Esophagus muscularis mucosa (tissue), 2 donors: Measurements from ENCODE around the gene TCF3.

Experiments
- POLR2A ChIP-seq: fragments of 450-650 bp; IDR thresholded peaks from one replicate; pipeline ENCODE4 v1.6.1; 2017; ENCODE audit warnings: antibody characterized with exemption, moderate library complexity, mild to moderate bottlenecking, low read depth
- POLR2AphosphoS5 ChIP-seq, 2 donors: sonication (generic); formaldehyde crosslinking; IDR thresholded peaks; one replicate each; pipeline ENCODE4 v1.6.1; 2017; ENCODE audit warnings: antibody characterized with exemption in 2 of 2

GRCh38 chr19:1632462-1633268 is 19.8 kb downstream of the TCF3 start:
- TF ChIP-seq POLR2AphosphoS5 (IDR thresholded peaks at IDR 0.05) = no peak
- no peak for TF ChIP-seq POLR2A
